Measurements from ENCODE around the gene STAT1. TPM values are rescaled to one million over a fixed set of nuclear protein-coding genes. Genes with fewer than 3 reads are reported as not detected.

STAT1 gene
- polyA plus RNA-seq, 3 donors, result 124 to 140 (median 131) TPM

DNA sequence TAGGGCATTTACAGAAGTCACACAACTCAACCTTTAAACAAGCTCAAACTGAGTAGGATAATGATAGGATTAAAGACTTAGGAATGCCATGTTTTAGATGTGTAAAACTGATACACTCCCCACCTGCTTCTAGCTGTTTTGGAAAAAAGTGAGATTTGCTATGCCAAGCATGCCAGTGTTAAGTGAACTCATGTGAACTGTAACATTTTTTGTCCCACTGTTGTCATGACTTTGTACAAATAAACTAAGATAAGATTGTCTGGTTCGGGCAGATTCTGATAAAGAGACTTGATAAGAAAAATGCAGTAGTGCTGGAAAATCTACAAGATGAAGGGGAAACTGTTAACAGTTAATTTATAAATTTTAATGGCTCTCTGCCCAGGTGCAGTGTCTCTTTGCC lies 66.8 kb downstream of the STAT1 start:
- DNase-seq (ENCODE audit: extremely low read depth in 1 of 11, low read depth in 9 of 11, low spot score in 4 of 11), result no peak

GRCh38 chr2:190943706-190944105 lies 70.3 kb downstream of the STAT1 start:
- DNase-seq (ENCODE audit: extremely low read depth in 1 of 11, low read depth in 9 of 11, low spot score in 4 of 11), result no peak

- DNase-seq (ENCODE audit: extremely low read depth in 1 of 11, low read depth in 9 of 11, low spot score in 4 of 11), result no peak
Measured at GRCh38 chr2:190942697-190943096, 71.3 kb downstream of the STAT1 start.

DNA sequence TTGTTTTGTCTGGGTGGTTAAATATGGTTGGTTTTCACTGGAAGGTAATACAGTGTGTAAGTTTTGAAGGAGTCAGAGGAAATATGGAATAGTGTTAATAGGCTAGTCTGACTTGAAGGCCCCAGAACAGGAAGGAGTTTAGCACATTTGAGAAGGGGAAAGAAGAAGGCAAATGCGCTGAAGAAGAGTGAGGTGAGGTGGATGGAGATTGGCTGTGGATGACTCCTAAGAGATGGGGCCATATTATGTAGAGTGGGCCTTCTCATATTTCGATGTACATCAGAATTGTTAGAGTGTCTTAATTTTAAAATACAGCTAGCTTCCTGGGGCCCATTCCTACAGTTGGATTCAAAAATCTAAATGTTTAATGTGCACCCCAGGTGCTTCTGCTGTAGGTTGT lies 72.4 kb downstream of the STAT1 start:
- DNase-seq (ENCODE audit: extremely low read depth in 1 of 11, low read depth in 9 of 11, low spot score in 4 of 11), result no peak

DNA sequence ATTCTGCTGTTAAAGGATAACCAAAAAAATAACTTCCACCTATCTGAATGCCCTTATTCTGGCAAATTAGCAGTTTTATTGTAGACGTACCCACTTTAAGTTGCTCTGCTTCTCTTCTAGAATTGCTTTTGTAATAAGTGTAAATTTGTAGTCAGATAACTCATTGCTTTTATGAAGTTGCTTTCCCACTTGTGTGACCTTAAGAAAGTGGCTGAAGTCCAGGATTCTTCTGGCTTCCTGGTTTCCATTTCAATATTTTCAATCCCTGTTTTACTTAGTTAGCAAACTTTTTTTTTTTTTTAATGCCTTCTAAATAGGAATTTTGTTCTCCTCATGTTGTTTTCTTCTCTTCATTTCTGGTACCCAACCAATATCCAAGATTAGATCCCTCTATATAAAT lies 73.5 kb downstream of the STAT1 start:
- no peak for DNase-seq (ENCODE audit: extremely low read depth in 1 of 11, low read depth in 9 of 11, low spot score in 4 of 11)

GRCh38 chr2:190938771-190939335 lies 75.1 kb downstream of the STAT1 start:
- no peak for DNase-seq (ENCODE audit: extremely low read depth in 1 of 11, low read depth in 9 of 11, low spot score in 4 of 11)

DNA sequence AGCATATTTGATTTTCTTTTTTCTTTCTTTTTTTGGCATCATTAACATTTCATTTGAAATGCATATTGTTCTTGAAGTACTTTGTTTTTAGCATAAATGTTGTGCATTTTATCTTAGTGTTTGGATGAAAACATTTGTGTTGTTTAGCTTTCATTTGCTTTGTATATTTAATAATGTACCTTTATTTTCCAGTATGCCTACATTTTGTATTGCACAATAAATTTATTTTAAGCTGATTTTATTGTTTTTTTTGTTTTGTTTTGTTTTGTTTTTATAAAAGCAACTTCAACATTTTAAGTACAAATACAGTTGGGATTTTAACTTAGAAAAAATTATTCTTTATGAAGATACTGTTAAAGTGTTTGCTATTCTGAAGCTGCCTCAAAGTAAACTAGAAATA lies 78.9 kb downstream of the STAT1 start:
- DNase-seq (ENCODE audit: extremely low read depth in 1 of 11, low read depth in 9 of 11, low spot score in 4 of 11), result no peak

DNA sequence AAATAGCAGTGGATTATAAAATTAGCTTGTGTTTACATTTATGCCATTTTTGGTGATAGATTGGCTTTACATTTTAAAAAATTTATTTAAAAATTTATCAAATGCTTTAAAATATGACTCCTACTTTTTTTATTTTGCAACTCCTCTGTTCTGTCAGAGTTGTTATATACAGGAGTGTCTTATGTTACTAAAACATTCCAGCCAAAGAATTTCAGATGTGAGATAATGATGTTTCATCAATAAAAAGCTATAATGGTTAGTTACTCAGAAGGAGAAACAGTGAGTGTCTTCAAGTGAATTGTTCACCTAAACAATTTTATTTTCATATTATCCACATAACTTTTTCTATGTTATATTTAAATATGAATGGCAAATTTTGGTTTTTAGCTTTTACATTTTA lies 80.6 kb downstream of the STAT1 start:
- no peak for DNase-seq (ENCODE audit: extremely low read depth in 1 of 11, low read depth in 9 of 11, low spot score in 4 of 11)

- DNase-seq (ENCODE audit: extremely low read depth in 1 of 11, low read depth in 9 of 11, low spot score in 4 of 11), result no peak
Measured at GRCh38 chr2:190932514-190932913, 81.5 kb downstream of the STAT1 start.

- no peak for DNase-seq (ENCODE audit: extremely low read depth in 1 of 11, low read depth in 9 of 11, low spot score in 4 of 11)
Measured at GRCh38 chr2:190930411-190930810, 83.6 kb downstream of the STAT1 start.

- no peak for DNase-seq (ENCODE audit: extremely low read depth in 1 of 11, low read depth in 9 of 11, low spot score in 4 of 11)
Measured at GRCh38 chr2:190929919-190930318, 84.1 kb downstream of the STAT1 start.

- DNase-seq (ENCODE audit: extremely low read depth in 1 of 11, low read depth in 9 of 11, low spot score in 4 of 11), result peak in 1 of 11 donors; percentile 63
Measured at GRCh38 chr2:190927301-190927700, 86.7 kb downstream of the STAT1 start.

GRCh38 chr2:190922376-190922775 lies 91.6 kb downstream of the STAT1 start:
- DNase-seq (ENCODE audit: extremely low read depth in 1 of 11, low read depth in 9 of 11, low spot score in 4 of 11), result no peak

- DNase-seq (ENCODE audit: extremely low read depth in 1 of 11, low read depth in 9 of 11, low spot score in 4 of 11), result no peak
Measured at GRCh38 chr2:190920085-190920484, 93.9 kb downstream of the STAT1 start.

Other genes starting within 250 kb of the STAT1 start
- 100 to 1,000 TPM; 256 to 330 (median 297) TPM for gene GLS, start 133.3 kb downstream of the STAT1 start, polyA plus RNA-seq (ENCODE audit: insufficient read length in 3 of 3)
- 10 to 100 TPM in 2 of 3 donors, 1 to 10 TPM in 1; 7.6 to 11.5 (median 10.1) TPM for gene STAT4, start 136.8 kb upstream of the STAT1 start, polyA plus RNA-seq (ENCODE audit: insufficient read length in 3 of 3)
- 100 to 1,000 TPM in 2 of 3 donors, 10 to 100 TPM in 1; 92.5 to 123 (median 118) TPM for gene MYO1B, start 231.2 kb upstream of the STAT1 start, polyA plus RNA-seq (ENCODE audit: insufficient read length in 3 of 3)

Data from renal cortex interstitium (tissue), 11 donors.